CD4-positive, alpha-beta T cell (primary cell): ENCODE measurements around the gene TOX3. TPM values are rescaled to one million over a fixed set of nuclear protein-coding genes. Genes with fewer than 3 reads are reported as not detected.

Experiments
- ATAC-seq: fragments of 200-7000 bp; cut with Tn5 transposase; one replicate; pipeline ENCODE4 v1.10.0; 2022; ENCODE audit warnings: mild to moderate bottlenecking; ENCODE audit not compliant: poor library complexity
- CTCF ChIA-PET: fragments of 350-600 bp; sonication (Branson Sonifier 250); formaldehyde crosslinking; loops from one replicate; lab custom pipeline; 2021; ENCODE audit warnings: antibody characterized with exemption, inconsistent platforms; lab: Charles Lee
- POLR2A ChIA-PET: fragments of 350-600 bp; sonication (Branson Sonifier 250); formaldehyde crosslinking; loops from one replicate; lab custom pipeline; 2021; ENCODE audit warnings: antibody characterized with exemption, inconsistent platforms; lab: Charles Lee
- DNase-seq, 14 experiments: peaks; one replicate each; pipeline ENCODE4 v3.0.0-alpha.2; 2013 to 2020; ENCODE audit warnings: mixed read lengths in 2 of 14
- H3K27ac ChIP-seq, 2 donors: one replicate each; pipeline versions ENCODE4 v1.5.1 to v1.7.0; 2013; ENCODE audit warnings: low read length in 2 of 2, low read depth in 1 of 2, mild to moderate bottlenecking in 1 of 2
- H3K27me3 ChIP-seq, 2 experiments: 1 replicate in 1 of 2; 2 replicates in 1 of 2; pipeline versions ENCODE4 v1.6.1 to v1.7.0; 2013; ENCODE audit warnings: low read length in 2 of 2, control low read depth in 1 of 2, mild to moderate bottlenecking in 1 of 2, moderate library complexity in 1 of 2; ENCODE audit not compliant: insufficient read depth in 2 of 2, control insufficient read depth in 1 of 2
- H3K36me3 ChIP-seq: one replicate; pipeline ENCODE4 v1.6.1; 2013; ENCODE audit warnings: low read length, control low read depth; ENCODE audit not compliant: insufficient read depth
- H3K4me1 ChIP-seq: one replicate; pipeline ENCODE4 v1.6.1; 2013; ENCODE audit warnings: low read length, control low read depth; ENCODE audit not compliant: insufficient read depth
- H3K4me3 ChIP-seq: one replicate; pipeline ENCODE4 v1.5.1; 2013; ENCODE audit warnings: mild to moderate bottlenecking, low read length, moderate library complexity
- H3K9me3 ChIP-seq, 2 experiments: 1 replicate in 1 of 2; 2 replicates in 1 of 2; pipeline versions ENCODE4 v1.6.1 to v1.7.0; 2013; ENCODE audit warnings: low read length in 2 of 2, mild to moderate bottlenecking in 2 of 2, control low read depth in 1 of 2, moderate library complexity in 1 of 2; ENCODE audit not compliant: control insufficient read depth in 1 of 2, insufficient read depth in 1 of 2
- H3K27ac Mint-ChIP-seq: one replicate; pipeline ENCODE4 v1.8.0; 2020; ENCODE audit warnings: mixed read lengths
- H3K27me3 Mint-ChIP-seq: one replicate; pipeline ENCODE4 v1.8.0; 2021; ENCODE audit warnings: mixed read lengths
- H3K36me3 Mint-ChIP-seq: one replicate; pipeline ENCODE4 v1.8.0; 2021; ENCODE audit warnings: low read depth, mixed read lengths
- H3K4me1 Mint-ChIP-seq: one replicate; pipeline ENCODE4 v1.8.0; 2021; ENCODE audit warnings: low read depth, mixed read lengths
- H3K4me3 Mint-ChIP-seq: one replicate; pipeline ENCODE4 v1.8.0; 2020; ENCODE audit warnings: mild to moderate bottlenecking, mixed read lengths
- H3K9me3 Mint-ChIP-seq: one replicate; pipeline ENCODE4 v1.8.0; 2020; ENCODE audit warnings: mixed read lengths
- intact Hi-C, 2 experiments: fragments of 100-400 bp; cut with DNase I in 1 of 2; cut with micrococcal nuclease in 1 of 2; formaldehyde crosslinking; loops; one replicate each; pipeline versions ENCODE4 v1.15.1 to v1.9.0; 2023 to 2025; cut with DNase I, micrococcal nuclease
- total RNA-seq, 174 experiments: library from RNA in 2 of 174; stranded (reverse) in 2 of 174; gene quantifications; one replicate each; pipeline ENCODE4 v1.2.3 and lab custom pipeline; 2021 to 2026
- TF ChIP-seq, protein P1 (sequence below): fragments of 200-600 bp; IDR thresholded peaks from one replicate; pipeline ENCODE4 v1.8.0; 2022; ENCODE audit warnings: antibody characterized with exemption, mild to moderate bottlenecking

The TOX3 gene
- total RNA-seq, 2 experiments from 2014 or later = not detected

DNA sequence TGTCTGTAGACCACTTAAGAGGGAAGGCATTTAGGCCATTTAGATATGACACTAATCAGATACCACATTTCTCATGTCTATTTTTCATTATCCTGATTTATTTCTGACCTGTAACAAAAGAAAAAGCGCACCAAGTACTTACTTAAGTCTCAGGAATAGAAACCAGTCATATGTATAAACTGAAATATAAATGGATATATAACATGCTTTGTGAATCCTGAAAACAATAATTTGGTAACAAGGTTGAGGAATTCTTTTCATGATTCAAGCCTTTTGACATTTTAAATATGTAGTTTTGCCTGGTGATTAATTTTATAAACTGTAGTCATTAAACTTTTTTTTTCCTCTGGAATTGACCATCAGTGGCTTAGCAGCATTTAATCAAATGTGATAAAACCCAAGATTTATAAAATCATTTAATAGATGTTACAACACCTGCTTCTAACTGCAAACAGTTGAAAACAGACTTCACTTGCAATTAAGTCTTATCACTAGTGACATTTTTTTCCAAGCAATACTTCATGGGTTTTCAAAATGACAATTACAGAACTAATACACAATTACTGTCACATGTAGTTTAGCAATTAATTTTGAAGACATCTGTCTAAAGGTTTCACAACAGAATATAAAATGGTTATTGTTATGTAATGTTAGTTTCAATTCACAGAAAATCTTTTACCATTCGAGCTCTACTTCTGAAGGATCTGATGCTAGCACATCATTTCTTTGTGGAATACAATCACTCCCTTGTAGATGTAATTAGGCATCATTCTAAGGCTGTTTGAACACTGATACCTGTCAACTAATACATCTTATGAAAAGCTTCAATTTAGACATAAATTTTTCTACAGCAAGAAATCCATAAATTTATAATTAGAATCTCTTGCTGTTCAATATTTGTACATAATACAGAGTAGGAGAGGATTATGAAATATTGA lies 110.3 kb downstream of the TOX3 start:
- Mint-ChIP-seq H3K27ac (no peak overlapping the region), H3K4me1 (no peaks in the 10 kb centered on the region), H3K27me3 (no peaks in the 10 kb centered on the region), H3K4me3 (no peak overlapping the region), H3K9me3 (peaks cover 5% of the 10 kb centered on the region), H3K36me3 (no peaks in the 10 kb centered on the region)
- no peak overlapping the region for H3K27ac ChIP-seq
- ChIA-PET CTCF (interaction anchor here (1.4 kb wide), 1 partner anchor 8 kb away, joined by 7 read pairs; no protein-coding TSS in a partner anchor), POLR2A (no interaction called here)
- no peak overlapping the region for H3K4me3 ChIP-seq
- H3K27me3 ChIP-seq = no peaks in the 10 kb centered on the region
- intact Hi-C loops = no loop called here
- H3K36me3 ChIP-seq = no peaks in the 10 kb centered on the region
- peaks cover 0 to 18% of the 10 kb centered on the region in 2 experiments for H3K9me3 ChIP-seq
- ATAC-seq (no peak), DNase-seq (no peak)
- TF ChIP-seq, protein P1, sequence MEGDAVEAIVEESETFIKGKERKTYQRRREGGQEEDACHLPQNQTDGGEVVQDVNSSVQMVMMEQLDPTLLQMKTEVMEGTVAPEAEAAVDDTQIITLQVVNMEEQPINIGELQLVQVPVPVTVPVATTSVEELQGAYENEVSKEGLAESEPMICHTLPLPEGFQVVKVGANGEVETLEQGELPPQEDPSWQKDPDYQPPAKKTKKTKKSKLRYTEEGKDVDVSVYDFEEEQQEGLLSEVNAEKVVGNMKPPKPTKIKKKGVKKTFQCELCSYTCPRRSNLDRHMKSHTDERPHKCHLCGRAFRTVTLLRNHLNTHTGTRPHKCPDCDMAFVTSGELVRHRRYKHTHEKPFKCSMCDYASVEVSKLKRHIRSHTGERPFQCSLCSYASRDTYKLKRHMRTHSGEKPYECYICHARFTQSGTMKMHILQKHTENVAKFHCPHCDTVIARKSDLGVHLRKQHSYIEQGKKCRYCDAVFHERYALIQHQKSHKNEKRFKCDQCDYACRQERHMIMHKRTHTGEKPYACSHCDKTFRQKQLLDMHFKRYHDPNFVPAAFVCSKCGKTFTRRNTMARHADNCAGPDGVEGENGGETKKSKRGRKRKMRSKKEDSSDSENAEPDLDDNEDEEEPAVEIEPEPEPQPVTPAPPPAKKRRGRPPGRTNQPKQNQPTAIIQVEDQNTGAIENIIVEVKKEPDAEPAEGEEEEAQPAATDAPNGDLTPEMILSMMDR = no peak
- H3K4me1 ChIP-seq = no peaks in the 10 kb centered on the region

DNA sequence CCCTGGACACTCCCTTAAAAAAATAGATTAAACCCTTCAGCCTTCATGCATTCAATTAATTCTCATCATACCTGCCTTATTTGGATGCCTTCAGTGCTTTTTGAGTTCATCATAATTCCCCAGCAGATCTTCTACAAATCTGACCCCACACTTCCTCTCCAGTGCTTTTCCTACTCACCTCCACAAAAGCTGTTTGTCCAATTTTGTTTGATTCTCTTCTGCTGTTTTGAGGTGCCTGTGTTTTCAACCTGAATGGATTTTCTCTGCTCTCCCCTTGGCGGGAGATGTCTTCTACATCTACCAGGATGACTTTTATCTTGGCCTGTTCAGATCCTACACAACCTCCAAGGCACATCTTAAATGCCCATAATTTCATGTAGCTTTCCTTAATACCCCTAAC lies 112.7 kb downstream of the TOX3 start:
- no peak overlapping the region for H3K4me3 ChIP-seq
- no peaks in the 10 kb centered on the region for H3K27me3 Mint-ChIP-seq
- no peaks in the 10 kb centered on the region for H3K36me3 ChIP-seq
- H3K27ac Mint-ChIP-seq = no peak overlapping the region
- peaks cover 3% of the 10 kb centered on the region for H3K9me3 Mint-ChIP-seq
- no peaks in the 10 kb centered on the region for H3K36me3 Mint-ChIP-seq
- POLR2A ChIA-PET = no interaction called here
- H3K9me3 ChIP-seq = peaks cover 0 to 3% of the 10 kb centered on the region in 2 experiments
- no peak overlapping the region for H3K27ac ChIP-seq
- intact Hi-C loops = no loop called here
- TF ChIP-seq, protein P1 = no peak
- no peak for ATAC-seq
- no peaks in the 10 kb centered on the region for H3K27me3 ChIP-seq
- H3K4me1 ChIP-seq = no peaks in the 10 kb centered on the region
- H3K4me3 Mint-ChIP-seq = no peak overlapping the region
- CTCF ChIA-PET = no interaction called here
- no peaks in the 10 kb centered on the region for H3K4me1 Mint-ChIP-seq
- no peak for DNase-seq

DNA sequence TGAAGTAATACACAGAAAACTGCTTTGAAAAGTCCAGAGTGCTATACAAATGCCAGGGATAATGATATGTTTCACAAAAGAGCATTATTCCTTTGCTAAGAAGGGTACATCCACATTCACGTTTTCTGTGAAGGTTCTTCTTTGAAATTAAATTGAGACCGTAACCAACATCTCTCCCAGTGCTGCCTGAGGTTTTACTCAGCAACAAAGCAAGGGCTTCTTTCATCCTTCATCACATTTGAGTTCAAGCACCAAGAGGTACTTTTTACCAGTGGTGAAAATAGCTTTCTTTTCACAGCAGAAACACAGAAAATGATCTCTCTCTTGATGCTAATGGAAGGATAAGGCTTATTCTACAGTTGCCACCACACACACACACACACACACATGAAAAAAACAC lies 113.3 kb downstream of the TOX3 start:
- no peaks in the 10 kb centered on the region for H3K9me3 ChIP-seq
- H3K27ac ChIP-seq = no peak overlapping the region
- ATAC-seq = no peak
- DNase-seq = no peak
- intact Hi-C loops = no loop called here
- ChIA-PET POLR2A (no interaction called here), CTCF (no interaction called here)
- Mint-ChIP-seq H3K36me3 (no peaks in the 10 kb centered on the region), H3K4me1 (no peaks in the 10 kb centered on the region), H3K4me3 (no peak overlapping the region), H3K27ac (no peak overlapping the region), H3K27me3 (no peaks in the 10 kb centered on the region), H3K9me3 (peaks cover 3% of the 10 kb centered on the region)
- no peaks in the 10 kb centered on the region for H3K4me1 ChIP-seq
- no peaks in the 10 kb centered on the region for H3K27me3 ChIP-seq
- no peak overlapping the region for H3K4me3 ChIP-seq
- no peaks in the 10 kb centered on the region for H3K36me3 ChIP-seq
- TF ChIP-seq, protein P1 = no peak
